K562 (cell line): Measurements from ENCODE around the gene TTC19. TPM values are rescaled to one million over a fixed set of nuclear protein-coding genes. Genes with fewer than 3 reads are reported as not detected.

ENCODE experiments used
- ATAC-seq: fragments of 200-7000 bp; cut with Tn5 transposase; 3 replicates; pipeline ENCODE4 v1.9.1; 2020; ENCODE audit warnings: moderate library complexity
- BruUV-seq: library from RNA; stranded (reverse); fragments of 400-500 nt; replicated peaks from 2 replicates; lab custom pipeline; 2021; lab: Mats Ljungman, UMichigan
- CTCF ChIA-PET: fragments of 300-600 bp; formaldehyde crosslinking; extraction: SDS; loops from one replicate; lab custom pipeline; 2021; ENCODE audit warnings: low intra/inter-chr PET ratio; lab: Yijun Ruan, JAX
- POLR2A ChIA-PET: fragments of 300-600, 350-650 bp; sonication (Branson Sonifier 250); formaldehyde crosslinking; extraction: SDS; loops from one replicate; lab custom pipeline; 2021; ENCODE audit warnings: antibody characterized with exemption, inconsistent platforms; lab: Yijun Ruan, JAX
- DNase-seq, 4 experiments: peaks; one replicate each; pipeline versions ENCODE4 v3.0.0 to v3.0.0-alpha.2; 2011 to 2018; ENCODE audit warnings: low spot score in 3 of 4, mixed read lengths in 3 of 4; ENCODE audit errors: extremely low read depth in 1 of 4
- FAIRE-seq: peaks from 2 replicates; lab custom pipeline; 2011; peaks lifted over from hg19 to GRCh38; lab: Jason Lieb, UNC
- H2AFZ ChIP-seq: 2 replicates; pipeline ENCODE4 v1.6.0; 2011; ENCODE audit warnings: low read depth, low read length, control low read depth, inconsistent platforms
- H3K27ac ChIP-seq: fragments of 200-600 bp; 3 replicates; pipeline ENCODE4 v1.8.0; 2011; ENCODE audit warnings: low read depth, mild to moderate bottlenecking, control low read depth, inconsistent platforms, low read length, moderate library complexity, mixed read lengths; ENCODE audit errors: extremely low read depth
- H3K27me3 ChIP-seq, 2 experiments: fragments of 300-600 bp in 1 of 2; 2 replicates in 1 of 2; 3 replicates in 1 of 2; pipeline versions ENCODE4 v1.6.0 to v1.8.0; 2011; ENCODE audit warnings: inconsistent platforms in 2 of 2, low read length in 2 of 2, mild to moderate bottlenecking in 1 of 2, mixed read lengths in 1 of 2, moderate library complexity in 1 of 2; ENCODE audit not compliant: control insufficient read depth in 2 of 2, insufficient read depth in 2 of 2
- H3K36me3 ChIP-seq: fragments of 300-600 bp; 3 replicates; pipeline ENCODE4 v1.8.0; 2011; ENCODE audit warnings: mild to moderate bottlenecking, low read length, inconsistent platforms; ENCODE audit not compliant: control insufficient read depth, insufficient read depth
- H3K4me1 ChIP-seq, 2 experiments: fragments of 200-600 bp in 1 of 2; replicated peaks in 1 of 2; 2 replicates in 1 of 2; 3 replicates in 1 of 2; pipeline versions ENCODE4 v1.5.1 to v1.8.0; 2011; ENCODE audit warnings: inconsistent platforms in 2 of 2, low read length in 2 of 2, mild to moderate bottlenecking in 1 of 2, mixed read lengths in 1 of 2, moderate library complexity in 1 of 2; ENCODE audit not compliant: control insufficient read depth in 2 of 2, insufficient read depth in 2 of 2
- H3K4me2 ChIP-seq: 2 replicates; pipeline ENCODE4 v1.6.1; 2011; ENCODE audit warnings: low read length, control low read depth, inconsistent platforms, mixed read lengths; ENCODE audit not compliant: insufficient read depth
- H3K4me3 ChIP-seq: fragments of 200-600 bp; sonication (generic), shearing (Covaris generic); 2 replicates; pipeline ENCODE4 v1.5.1; 2016; ENCODE audit warnings: control low read depth, inconsistent platforms
- H3K79me2 ChIP-seq: fragments of 200-600 bp; 3 replicates; pipeline ENCODE4 v1.8.0; 2011; ENCODE audit warnings: low read length, inconsistent platforms; ENCODE audit not compliant: control insufficient read depth, insufficient read depth
- H3K9ac ChIP-seq, 2 experiments: 2 replicates each; pipeline versions ENCODE4 v1.6.0 to v1.6.1; 2011; ENCODE audit warnings: low read depth in 2 of 2, low read length in 2 of 2, control low read depth in 1 of 2, inconsistent platforms in 1 of 2, mild to moderate bottlenecking in 1 of 2, mixed read lengths in 1 of 2; ENCODE audit not compliant: insufficient read depth in 1 of 2
- H3K9me1 ChIP-seq: one replicate; pipeline ENCODE4 v1.6.0; 2011; ENCODE audit warnings: inconsistent platforms, mild to moderate bottlenecking, low read length, moderate library complexity; ENCODE audit not compliant: control insufficient read depth, insufficient read depth
- H3K9me3 ChIP-seq: replicated peaks from 2 replicates; pipeline ENCODE4 v1.5.1; 2011; ENCODE audit warnings: low read depth, low read length, inconsistent platforms; ENCODE audit not compliant: control insufficient read depth, insufficient read depth
- H4K20me1 ChIP-seq: replicated peaks from 2 replicates; pipeline ENCODE4 v1.6.1; 2011; ENCODE audit warnings: low read length, inconsistent platforms, mixed read lengths; ENCODE audit not compliant: control insufficient read depth, insufficient read depth
- ADNP ChIP-seq: fragments of 200-800 bp; sonication (Bioruptor generic); IDR thresholded peaks from 2 replicates; pipeline ENCODE4 v1.6.1; 2016; ENCODE audit warnings: missing genetic modification characterization, missing compliant biosample characterization
- CC2D1A ChIP-seq: fragments of 450-650 bp; IDR thresholded peaks from 2 replicates; pipeline ENCODE4 v1.6.1; 2017; ENCODE audit warnings: mild to moderate bottlenecking
- DPF2 ChIP-seq: fragments of 450-650 bp; IDR thresholded peaks from 2 replicates; pipeline ENCODE4 v1.6.1; 2016
- FOSL1 ChIP-seq: fragments of 200-800 bp; sonication (Bioruptor generic); conservative IDR thresholded peaks from 2 replicates; pipeline ENCODE4 v1.6.1; 2016; ENCODE audit warnings: missing genetic modification characterization, missing compliant biosample characterization
- MED1 ChIP-seq: sonication (generic); formaldehyde crosslinking; IDR thresholded peaks from 2 replicates; pipeline ENCODE4 v1.8.1; 2023; ENCODE audit warnings: missing genetic modification reagents, borderline replicate concordance
- MLLT1 ChIP-seq, 2 experiments: fragments of 450-650 bp; IDR thresholded peaks; 2 replicates each; pipeline ENCODE4 v1.6.1; 2016
- RBM15 ChIP-seq: fragments of 200-400 bp; formaldehyde crosslinking; IDR thresholded peaks from 2 replicates; pipeline ENCODE4 v1.6.1; 2018; ENCODE audit warnings: mild to moderate bottlenecking, low read length, moderate library complexity; ENCODE audit not compliant: insufficient read depth
- SMARCE1 ChIP-seq: fragments of 450-650 bp; IDR thresholded peaks from 2 replicates; pipeline ENCODE4 v1.7.1; 2016; ENCODE audit warnings: mild to moderate bottlenecking
- SPI1 ChIP-seq: IDR thresholded peaks from 2 replicates; pipeline ENCODE4 v1.6.1; 2011; ENCODE audit warnings: low read depth, low read length, control low read depth, borderline replicate concordance
- SREBF2 ChIP-seq: sonication (generic); formaldehyde crosslinking; IDR thresholded peaks from 2 replicates; pipeline ENCODE4 v1.4.0; 2020; ENCODE audit warnings: mild to moderate bottlenecking, missing genetic modification reagents
- TAF9B ChIP-seq: fragments of 450-650 bp; IDR thresholded peaks from 2 replicates; pipeline ENCODE4 v1.6.1; 2018; ENCODE audit warnings: mild to moderate bottlenecking; ENCODE audit not compliant: partially characterized antibody
- WGBS: fragments of 100-300 bp; shearing (Covaris generic); methylation state at CpG from one replicate; pipeline ENCODE4 v1.1.6; 2016; ENCODE audit warnings: low coverage, mixed read lengths; ENCODE audit not compliant: insufficient coverage; ENCODE audit errors: missing lambda C conversion rate; 5-methylcytosine and 5-hydroxymethylcytosine counted together
- in situ Hi-C: fragments of 300-500 bp; cut with MboI; formaldehyde crosslinking; loops from 4 replicates; pipeline ENCODE4 v1.15.0; 2018; ENCODE audit warnings: inconsistent platforms, mixed read lengths
- intact Hi-C: fragments of 100-400 bp; cut with micrococcal nuclease; formaldehyde crosslinking; loops from 2 replicates; pipeline ENCODE4 v1.14.2; 2022
- polyA plus RNA-seq, 8 experiments: library from polyadenylated mRNA; depleted of rRNA in 4 of 8; stranded (reverse) in 5 of 8; unstranded in 3 of 8; fragments of >200 nt; fragmentation: Nextera tagmentation in 2 of 8; fragmentation: Illumina TruSeq in 1 of 8; extraction: Ambion mirVana in 2 of 8; extraction: Trizol in 1 of 8; gene quantifications; 2 replicates each; pipeline versions ENCODE4 v1.2.1 to v1.2.3, GENCODE V29; 2011 to 2014; ENCODE audit warnings: inconsistent platforms in 1 of 8, missing spikeins in 1 of 8
- total RNA-seq, 7 experiments: library from RNA; depleted of rRNA in 6 of 7; stranded (reverse); fragments of >200 nt in 6 of 7; fragmentation: Illumina TruSeq in 2 of 7; extraction: Trizol in 2 of 7; gene quantifications; 2 replicates each; pipeline versions ENCODE4 v1.2.1 to v1.2.3, GENCODE V29; 2011 to 2021; ENCODE audit warnings: low replicate concordance in 1 of 7
- TF ChIP-seq, protein P1 (sequence below): fragments of 200-800 bp; sonication (Bioruptor generic); IDR thresholded peaks from 2 replicates; pipeline ENCODE4 v1.6.1; 2016; ENCODE audit warnings: missing genetic modification characterization, missing compliant biosample characterization
- TF ChIP-seq, protein P2 (sequence below), 3 experiments: fragments of 200-800 bp in 1 of 3; sonication (Bioruptor generic) in 1 of 3; sonication (generic) in 1 of 3; formaldehyde crosslinking in 1 of 3; IDR thresholded peaks; 2 replicates each; pipeline versions ENCODE4 v1.6.1 to v1.8.0; 2016 to 2022; ENCODE audit warnings: mild to moderate bottlenecking in 2 of 3, missing compliant biosample characterization in 2 of 3, missing genetic modification characterization in 2 of 3, missing genetic modification reagents in 1 of 3

The TTC19 gene
- total and polyA plus RNA-seq, 9 of the 15 experiments (the other 6 are each of a cell fraction or from before 2014, with no cell fraction given), result 8.1 to 60.8 (median 25.3) TPM

DNA sequence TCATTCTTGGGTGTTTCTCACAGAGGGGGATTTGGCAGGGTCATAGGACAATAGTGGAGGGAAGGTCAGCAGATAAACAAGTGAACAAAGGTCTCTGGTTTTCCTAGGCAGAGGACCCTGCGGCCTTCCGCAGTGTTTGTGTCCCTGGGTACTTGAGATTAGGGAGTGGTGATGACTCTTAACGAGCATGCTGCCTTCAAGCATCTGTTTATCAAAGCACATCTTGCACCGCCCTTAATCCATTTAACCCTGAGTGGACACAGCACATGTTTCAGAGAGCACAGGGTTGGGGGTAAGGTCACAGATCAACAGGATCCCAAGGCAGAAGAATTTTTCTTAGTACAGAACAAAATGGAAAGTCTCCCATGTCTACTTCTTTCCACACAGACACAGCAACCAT is 20.6 kb upstream of the TTC19 start (continued):
- TF ChIP-seq, protein P1, sequence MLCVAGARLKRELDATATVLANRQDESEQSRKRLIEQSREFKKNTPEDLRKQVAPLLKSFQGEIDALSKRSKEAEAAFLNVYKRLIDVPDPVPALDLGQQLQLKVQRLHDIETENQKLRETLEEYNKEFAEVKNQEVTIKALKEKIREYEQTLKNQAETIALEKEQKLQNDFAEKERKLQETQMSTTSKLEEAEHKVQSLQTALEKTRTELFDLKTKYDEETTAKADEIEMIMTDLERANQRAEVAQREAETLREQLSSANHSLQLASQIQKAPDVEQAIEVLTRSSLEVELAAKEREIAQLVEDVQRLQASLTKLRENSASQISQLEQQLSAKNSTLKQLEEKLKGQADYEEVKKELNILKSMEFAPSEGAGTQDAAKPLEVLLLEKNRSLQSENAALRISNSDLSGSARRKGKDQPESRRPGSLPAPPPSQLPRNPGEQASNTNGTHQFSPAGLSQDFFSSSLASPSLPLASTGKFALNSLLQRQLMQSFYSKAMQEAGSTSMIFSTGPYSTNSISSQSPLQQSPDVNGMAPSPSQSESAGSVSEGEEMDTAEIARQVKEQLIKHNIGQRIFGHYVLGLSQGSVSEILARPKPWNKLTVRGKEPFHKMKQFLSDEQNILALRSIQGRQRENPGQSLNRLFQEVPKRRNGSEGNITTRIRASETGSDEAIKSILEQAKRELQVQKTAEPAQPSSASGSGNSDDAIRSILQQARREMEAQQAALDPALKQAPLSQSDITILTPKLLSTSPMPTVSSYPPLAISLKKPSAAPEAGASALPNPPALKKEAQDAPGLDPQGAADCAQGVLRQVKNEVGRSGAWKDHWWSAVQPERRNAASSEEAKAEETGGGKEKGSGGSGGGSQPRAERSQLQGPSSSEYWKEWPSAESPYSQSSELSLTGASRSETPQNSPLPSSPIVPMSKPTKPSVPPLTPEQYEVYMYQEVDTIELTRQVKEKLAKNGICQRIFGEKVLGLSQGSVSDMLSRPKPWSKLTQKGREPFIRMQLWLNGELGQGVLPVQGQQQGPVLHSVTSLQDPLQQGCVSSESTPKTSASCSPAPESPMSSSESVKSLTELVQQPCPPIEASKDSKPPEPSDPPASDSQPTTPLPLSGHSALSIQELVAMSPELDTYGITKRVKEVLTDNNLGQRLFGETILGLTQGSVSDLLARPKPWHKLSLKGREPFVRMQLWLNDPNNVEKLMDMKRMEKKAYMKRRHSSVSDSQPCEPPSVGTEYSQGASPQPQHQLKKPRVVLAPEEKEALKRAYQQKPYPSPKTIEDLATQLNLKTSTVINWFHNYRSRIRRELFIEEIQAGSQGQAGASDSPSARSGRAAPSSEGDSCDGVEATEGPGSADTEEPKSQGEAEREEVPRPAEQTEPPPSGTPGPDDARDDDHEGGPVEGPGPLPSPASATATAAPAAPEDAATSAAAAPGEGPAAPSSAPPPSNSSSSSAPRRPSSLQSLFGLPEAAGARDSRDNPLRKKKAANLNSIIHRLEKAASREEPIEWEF (CRISPR knock-in tag), result peak; percentile 76; the same call in 1 of the 2 replicates
- TF ChIP-seq SMARCE1 (peak; percentile 34; the same call in 1 of the 2 replicates), DPF2 (peak; percentile 56), CC2D1A (peak; percentile 35; the same call in 1 of the 2 replicates)

GRCh38 chr17:15981208-15981607 is 18.4 kb upstream of the TTC19 start:
- H3K9me1 ChIP-seq, result no peaks in the 10 kb centered on the region
- 10% methylated on average over 2 of the region's 2 CpGs for WGBS
- FAIRE-seq (peak; percentile 37), ATAC-seq (peak; percentile 40), DNase-seq (no peak)
- intact Hi-C loops, result loop anchor here (5.0 kb wide), 1 partner anchor 34 kb away; the partner anchor contains the start of gene ADORA2B
- no peaks in the 10 kb centered on the region for H3K27me3 ChIP-seq
- CTCF ChIA-PET, result no interaction called here
- no peak overlapping the region for H2AFZ ChIP-seq
- BruUV-seq, result no TSS peak
- H3K27ac ChIP-seq, result peak overlapping the region; percentile 83
- H3K4me3 ChIP-seq, result no peak overlapping the region
- no peaks in the 10 kb centered on the region for H4K20me1 ChIP-seq
- H3K9ac ChIP-seq, result peak overlapping the region in 1 of 2 experiments; percentile 38; a peak in 1 of 4 replicates
- no peak overlapping the region for H3K4me2 ChIP-seq
- no peaks in the 10 kb centered on the region for H3K9me3 ChIP-seq
- POLR2A ChIA-PET, result interaction anchor here (0.5 kb wide), 1 partner anchor 11 kb away, joined by 3 read pairs; no protein-coding TSS in a partner anchor
- peaks cover 39% of the 10 kb centered on the region; the same call in 2 of the 3 replicates for H3K36me3 ChIP-seq
- TF ChIP-seq, protein P2, sequence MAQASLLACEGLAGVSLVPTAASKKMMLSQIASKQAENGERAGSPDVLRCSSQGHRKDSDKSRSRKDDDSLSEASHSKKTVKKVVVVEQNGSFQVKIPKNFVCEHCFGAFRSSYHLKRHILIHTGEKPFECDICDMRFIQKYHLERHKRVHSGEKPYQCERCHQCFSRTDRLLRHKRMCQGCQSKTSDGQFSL (CRISPR knock-in tag; IDR thresholded peaks at IDR 0.05), result peak; percentile 36; the same call in 1 of the 2 replicates
- TF ChIP-seq, protein P2 (tag; IDR thresholded peaks at IDR 0.05), result no peak
- no peak for TF ChIP-seq RBM15
- TF ChIP-seq ADNP (tag), result 0 out of 2 replicates have a peak, but pooled peaks have one; percentile 9
- TF ChIP-seq SPI1, result 0 out of 2 replicates have a peak, but pooled peaks have one; percentile 16
- no peak for TF ChIP-seq MLLT1 (IDR thresholded peaks at IDR 0.05)
- no peak for TF ChIP-seq MED1 (CRISPR knock-in tag)
- TF ChIP-seq FOSL1 (tag), result 0 out of 2 replicates have a peak, but pooled peaks have one; percentile 13
- TF ChIP-seq TAF9B, result no peak
- TF ChIP-seq SREBF2 (CRISPR knock-in tag), result no peak
- in situ Hi-C loops, result no loop called here
- H3K79me2 ChIP-seq, result peaks cover 7% of the 10 kb centered on the region; the same call in 2 of the 3 replicates
- H3K4me1 ChIP-seq, result peaks cover 20 to 34% of the 10 kb centered on the region in 2 experiments; a peak in 4 of 5 replicates
